HG03521 (cell line): Measurements from ENCODE around the gene CLSTN2.

ENCODE experiments used
- ATAC-seq: cut with Tn5 transposase; IDR thresholded peaks from one replicate; pipeline ENCODE4 v1.9.1; 2021; ENCODE audit warnings: mild to moderate bottlenecking, moderate library complexity; ENCODE audit not compliant: unreplicated experiment

Gene CLSTN2

DNA sequence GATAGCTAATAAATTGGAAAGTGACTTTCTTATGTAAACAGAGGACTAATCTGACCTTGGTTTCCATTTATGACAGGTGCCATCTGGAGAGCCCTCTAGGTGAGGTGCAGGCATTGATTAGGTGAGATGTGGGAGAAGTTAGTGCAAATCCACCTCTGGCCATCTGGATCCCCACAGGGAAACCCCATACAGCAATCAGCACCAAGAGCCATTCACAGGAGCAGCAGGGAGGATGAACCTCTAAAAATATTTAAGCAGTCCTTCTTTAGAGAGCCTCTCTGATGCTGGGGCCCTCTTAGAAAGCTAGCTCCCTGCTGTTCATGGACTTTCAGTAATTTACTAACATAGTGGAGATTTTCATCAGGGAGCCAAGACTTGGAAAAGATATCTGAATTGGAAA, 69.3 kb downstream of the CLSTN2 start:
- ATAC-seq: no peak

DNA sequence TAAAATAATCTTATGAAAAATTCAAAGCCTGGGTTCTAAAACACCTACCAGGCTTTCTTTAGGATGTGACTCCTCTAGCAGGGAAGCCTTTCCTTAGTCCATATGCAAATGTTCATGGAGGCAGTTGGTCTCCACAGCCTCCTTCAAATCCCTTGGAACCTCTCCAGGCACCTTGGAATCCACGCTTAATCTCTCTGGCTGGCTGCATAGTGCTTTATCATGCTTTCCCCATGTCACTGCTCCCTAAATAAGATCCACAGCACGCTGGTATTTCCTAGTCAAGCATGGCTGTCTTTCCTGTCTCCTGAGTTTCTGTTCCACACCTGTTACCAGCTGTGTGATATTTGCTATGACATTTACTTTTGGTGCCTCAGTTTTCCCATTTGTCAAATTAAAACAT, 71.3 kb downstream of the CLSTN2 start:
- no peak for ATAC-seq

DNA sequence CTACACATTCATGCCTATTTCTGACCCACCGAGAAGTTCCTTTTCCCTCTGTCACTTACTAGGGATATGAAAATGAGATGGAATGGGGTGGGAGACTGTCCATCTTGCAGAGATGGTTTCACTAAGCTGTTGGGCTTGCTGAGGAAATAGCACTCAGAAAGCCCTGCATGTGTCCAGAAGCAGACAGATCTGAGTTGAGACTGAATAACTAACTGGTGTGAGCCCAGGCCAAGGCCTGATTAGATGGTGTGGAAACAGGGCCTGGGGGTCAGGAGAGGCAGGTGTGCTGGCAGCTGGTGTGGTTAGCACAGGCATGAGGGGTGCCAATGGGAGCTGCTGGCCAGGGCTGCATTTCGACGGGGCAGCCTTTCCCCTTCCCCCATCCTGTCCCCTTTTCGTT, 72.1 kb downstream of the CLSTN2 start:
- ATAC-seq: no peak

DNA sequence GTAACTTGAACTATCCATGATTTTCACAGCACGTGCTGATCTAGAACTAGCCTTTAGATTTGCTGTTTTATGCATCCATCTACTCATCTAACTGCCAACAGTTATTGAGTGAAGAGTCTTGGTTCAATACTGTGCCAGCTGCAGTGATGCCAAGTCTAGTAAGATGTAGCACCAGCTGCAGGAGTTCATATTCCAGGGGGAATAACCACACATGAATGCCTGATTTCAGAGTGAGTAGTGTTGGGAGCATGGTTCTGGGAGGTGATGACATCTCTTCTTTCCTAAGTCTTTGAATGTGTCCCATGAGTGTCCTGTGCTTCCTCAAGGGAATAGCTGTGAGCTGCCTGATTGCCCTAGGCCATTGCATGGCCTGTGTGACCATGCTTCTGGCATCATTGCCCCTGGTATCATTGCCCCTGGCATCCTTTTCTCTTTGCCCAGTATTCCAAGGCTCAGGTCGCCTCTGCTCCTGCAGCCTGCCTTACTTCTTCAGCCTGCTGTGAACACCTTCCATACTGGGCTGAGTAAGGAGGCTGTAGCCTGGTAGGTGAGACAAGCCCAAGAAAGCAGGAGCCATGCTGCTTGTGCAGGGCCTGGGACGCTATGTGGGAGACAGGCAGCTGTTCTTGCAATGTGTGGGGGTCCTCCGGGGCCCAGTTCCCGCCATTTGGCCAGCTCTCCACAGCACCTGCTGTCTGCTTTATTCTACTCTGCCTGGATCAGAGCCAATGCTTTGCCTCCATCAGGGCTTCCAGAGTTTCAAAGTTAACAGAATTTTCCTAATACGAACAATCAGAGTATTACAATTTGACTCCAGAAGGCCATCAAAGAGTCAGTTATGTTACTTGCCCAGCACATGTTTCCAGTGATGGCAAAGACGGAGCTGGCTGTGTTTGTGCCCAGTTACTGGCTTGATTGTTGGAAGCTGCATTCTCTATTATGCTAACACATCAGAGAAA, 73.2 kb downstream of the CLSTN2 start:
- ATAC-seq: no peak

DNA sequence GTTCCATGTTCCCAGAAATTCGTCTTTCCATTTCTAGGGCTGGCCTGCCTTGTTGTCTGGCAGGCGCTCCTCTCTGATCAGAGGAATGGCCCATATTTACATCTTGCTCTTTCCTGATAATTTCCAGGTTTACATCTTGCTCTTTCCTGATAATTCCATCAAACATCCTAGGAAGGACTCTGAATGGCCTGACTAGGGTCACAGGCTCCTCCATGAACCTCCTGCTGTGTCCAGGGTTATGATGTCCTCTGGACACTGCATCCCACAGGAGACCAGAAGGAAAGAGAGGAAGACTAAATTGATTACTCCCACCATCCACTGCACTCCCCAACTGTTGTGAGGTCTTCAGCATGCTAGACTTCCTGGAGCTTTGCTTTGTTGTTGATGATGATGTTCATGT, 75.4 kb downstream of the CLSTN2 start:
- no peak for ATAC-seq

DNA sequence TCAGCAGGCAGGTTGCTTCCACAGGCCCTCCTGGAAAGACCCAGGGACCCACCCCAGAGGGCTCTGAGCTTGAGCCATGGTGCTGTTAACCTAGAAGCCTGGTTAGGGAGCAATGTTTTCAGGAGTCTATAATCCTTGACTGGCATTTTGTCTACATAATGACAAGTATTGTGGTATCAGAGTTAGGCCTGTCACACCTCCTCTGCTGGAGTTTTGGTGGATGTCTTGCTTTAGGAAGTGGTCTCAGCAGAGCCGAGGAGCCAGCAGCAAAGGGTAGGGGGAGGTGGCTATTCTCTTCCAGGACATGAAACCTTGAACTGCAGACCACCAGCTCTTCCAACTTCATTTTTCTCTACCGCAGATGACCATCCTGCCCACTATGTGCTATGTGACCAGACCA, 76.1 kb downstream of the CLSTN2 start:
- no peak for ATAC-seq

DNA sequence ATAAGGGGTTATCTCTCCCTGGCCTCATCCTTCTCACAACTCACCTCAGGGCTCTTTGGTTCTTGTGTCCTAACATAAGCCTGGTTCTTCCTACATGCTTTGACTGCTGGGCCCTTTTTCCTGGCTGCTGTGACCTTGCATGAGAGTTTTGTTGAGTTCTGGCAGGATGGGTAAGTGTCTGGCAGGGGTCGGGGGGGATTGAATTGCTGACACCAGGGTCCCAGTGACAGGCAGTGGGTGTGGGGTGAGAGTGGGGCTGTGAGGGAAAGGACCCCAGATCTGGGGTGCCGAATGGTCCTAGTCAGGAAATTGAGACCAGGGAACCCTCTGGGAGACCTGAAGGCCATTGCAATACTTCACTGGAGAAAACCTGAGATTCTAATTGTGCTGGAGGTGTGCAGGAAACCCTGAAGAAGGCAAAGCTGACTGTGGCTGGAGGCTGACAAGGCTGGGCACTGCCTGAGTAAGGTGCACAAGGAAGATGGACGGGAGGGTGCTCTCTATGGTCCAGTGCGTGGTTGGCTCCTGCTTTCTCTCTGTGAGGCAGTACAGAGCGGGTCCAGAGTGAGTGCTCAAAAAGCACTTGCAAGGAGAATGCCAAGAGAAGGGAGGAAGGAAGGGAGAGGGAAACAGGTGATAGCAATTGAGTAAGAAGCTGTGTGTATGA, 76.8 kb downstream of the CLSTN2 start:
- ATAC-seq: no peak

DNA sequence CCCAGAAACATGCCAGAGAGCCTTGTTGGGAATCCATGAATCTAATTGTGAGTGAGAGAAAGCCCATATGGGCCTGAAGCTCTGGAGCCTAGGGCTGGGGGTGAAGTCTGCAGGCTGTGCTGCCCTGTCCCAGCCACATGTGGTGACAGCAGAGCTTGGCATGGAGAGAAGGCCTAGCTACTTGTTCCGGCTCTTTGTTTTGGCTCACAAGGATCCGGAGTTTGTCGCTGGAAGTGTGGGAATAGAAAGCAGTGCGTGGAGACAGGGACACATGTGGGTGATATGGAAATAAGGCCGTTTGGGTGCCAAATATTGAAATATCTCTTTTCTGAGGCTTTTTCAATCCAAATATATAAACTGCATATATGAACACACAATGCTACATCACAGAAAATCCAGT, 78.2 kb downstream of the CLSTN2 start:
- ATAC-seq: no peak

DNA sequence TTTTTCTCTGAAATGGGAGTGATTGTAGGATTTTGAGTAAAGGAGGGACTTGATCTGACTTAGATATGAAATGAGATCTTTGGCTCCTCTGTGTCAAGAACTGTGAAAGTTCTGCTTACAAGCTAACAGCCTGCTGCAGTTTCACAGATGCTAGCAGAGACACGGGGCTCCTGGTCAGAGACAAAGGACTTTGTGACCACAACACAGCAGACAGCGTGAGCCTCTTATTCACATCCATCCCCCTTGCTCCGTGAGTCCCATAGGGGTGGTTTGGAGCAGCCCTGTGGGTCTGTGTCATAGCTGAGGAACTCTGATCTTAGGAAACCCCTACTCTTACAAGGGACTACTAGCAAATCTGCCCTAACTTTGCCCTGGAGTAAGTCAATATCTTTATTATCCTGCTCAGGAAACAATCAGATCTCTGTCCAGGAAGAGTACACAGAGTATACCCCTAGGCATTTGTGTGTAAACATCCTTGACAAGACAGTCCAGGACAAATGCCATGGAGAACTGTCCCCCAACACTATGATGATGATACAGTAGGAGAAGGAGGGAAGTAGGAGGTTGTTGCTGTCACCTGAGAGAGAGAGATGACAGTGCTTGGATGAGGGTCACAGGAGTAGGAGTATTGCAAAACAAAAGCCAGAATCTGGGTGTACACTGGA, 80.0 kb downstream of the CLSTN2 start:
- no peak for ATAC-seq

DNA sequence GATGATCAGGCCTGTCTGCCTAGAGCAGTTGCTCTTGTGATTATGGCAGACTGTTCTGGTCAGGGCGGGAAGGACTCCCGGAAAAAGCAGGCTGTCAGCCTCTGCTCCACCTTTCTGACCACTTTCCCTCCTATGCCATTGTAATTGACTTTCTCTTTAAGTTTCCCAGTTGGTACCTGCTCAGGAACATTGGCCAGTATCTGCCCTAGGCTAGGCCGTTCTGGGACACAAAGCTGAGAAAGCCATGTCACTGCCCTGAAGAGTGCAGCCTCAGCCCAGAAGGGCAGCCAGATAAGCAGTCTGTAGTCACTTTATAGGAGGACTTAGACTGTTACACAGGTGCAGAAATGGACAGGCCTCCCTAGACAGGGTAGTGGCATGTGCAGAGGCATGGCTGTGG, 80.8 kb downstream of the CLSTN2 start:
- ATAC-seq: no peak

DNA sequence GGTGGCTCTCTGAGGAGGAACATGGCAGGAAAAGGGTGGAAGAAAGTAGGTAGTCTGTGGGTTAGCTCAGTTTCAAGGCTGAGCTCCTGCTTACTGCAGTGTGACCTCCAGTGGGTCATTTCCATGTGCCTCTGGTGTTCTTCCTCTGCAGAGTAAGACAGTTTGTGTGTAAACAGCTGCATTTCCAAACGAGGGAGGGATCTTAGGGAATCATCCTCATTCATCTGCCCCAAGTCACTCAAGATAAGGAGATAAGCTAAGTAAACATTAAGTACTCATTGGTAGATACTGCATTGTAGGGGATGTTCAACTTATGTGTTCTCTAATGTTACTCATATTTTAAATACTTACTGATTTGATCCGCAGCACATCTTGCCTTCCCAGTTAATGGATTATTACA, 83.6 kb downstream of the CLSTN2 start:
- ATAC-seq: no peak

DNA sequence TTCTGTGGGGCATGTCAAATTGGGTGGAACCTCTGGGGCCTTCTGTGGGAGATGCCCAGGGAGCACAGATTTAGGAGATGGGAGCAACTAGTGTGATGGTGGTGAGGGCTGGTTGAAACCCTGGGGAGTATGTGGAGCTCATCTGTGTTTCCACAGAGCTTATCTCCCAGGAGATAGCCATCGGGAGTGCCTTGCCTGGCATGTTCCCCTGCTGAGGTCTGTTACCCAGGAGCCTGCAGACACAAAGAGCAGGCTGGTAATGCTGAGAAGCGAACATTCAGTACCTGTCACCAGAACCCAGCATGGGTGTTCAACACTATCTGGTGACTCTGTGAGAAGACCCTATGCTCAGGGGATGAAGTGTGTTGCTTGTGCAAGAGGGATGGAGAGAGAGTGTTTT, 85.0 kb downstream of the CLSTN2 start:
- ATAC-seq: no peak

DNA sequence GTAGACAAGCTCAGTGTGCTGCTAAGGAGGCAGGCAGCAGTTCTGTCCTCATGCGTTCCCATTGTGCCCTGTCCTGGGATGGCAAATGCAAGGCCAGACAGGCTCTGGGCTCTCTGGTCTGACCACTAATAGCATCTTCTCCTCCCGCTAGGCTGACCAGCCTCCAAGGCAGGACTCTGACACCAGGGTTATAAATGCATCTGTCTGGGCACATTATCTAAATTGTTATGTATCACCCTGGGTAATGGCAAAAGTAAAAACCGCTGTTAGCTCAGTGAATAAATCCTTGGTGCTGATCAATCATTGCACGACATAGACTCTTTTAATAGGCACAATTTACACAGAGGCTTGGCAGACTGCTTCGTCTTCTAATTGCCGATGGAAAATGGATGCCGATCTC, 85.6 kb downstream of the CLSTN2 start:
- no peak for ATAC-seq

DNA sequence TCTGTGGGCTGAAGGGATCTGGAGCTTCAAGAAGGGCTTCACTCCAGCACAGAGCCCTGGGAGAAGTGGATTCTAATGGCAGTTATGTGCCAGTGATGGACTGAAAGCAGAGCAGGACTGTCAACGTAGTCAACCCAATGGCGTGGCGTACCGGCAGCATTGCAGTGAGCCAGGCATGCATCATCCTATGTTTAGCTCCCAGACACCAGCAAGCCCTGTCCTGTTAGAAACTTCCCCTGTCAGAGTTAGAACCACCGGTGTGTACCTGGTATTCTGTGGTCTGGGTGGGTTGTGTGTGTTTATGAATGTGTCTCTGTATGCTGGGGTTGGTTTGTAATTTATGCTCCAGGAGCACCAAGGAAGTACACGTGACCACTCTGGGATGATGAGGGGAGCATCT, 86.3 kb downstream of the CLSTN2 start:
- no peak for ATAC-seq

DNA sequence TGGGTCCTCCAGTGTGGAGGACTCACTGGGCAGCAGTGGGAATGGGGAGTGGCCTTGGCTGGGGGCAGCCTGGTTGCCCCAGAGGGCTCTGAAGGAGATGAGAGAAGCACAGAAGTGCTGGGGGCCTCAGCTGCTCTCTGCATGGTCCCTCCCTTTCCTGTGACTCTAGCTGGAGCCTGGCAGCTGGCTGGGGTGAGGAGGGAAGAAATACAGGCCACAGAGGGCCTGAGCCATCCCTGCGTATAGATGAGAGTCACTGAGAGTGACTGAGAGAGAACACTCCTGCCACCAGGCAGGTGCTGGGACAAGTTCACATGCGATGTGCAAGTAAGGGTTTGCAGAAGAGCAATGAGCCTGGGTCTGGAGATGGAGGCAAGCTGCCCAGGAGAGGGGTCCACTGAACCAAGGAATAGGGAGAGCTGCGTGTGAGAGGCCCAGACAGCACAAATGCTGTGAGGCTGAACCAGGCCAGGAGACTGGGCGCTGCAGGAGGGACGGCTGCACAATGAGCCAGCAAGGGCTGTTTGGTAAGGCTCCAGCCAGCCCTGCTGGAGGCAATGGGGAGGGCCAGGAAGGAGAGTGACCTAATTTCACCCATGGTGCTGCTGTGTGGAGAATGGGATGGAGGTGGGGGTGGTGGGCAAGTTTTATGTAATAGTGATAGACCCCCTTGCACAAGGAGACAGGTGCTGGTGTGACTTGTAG, 87.2 kb downstream of the CLSTN2 start:
- ATAC-seq: no peak

DNA sequence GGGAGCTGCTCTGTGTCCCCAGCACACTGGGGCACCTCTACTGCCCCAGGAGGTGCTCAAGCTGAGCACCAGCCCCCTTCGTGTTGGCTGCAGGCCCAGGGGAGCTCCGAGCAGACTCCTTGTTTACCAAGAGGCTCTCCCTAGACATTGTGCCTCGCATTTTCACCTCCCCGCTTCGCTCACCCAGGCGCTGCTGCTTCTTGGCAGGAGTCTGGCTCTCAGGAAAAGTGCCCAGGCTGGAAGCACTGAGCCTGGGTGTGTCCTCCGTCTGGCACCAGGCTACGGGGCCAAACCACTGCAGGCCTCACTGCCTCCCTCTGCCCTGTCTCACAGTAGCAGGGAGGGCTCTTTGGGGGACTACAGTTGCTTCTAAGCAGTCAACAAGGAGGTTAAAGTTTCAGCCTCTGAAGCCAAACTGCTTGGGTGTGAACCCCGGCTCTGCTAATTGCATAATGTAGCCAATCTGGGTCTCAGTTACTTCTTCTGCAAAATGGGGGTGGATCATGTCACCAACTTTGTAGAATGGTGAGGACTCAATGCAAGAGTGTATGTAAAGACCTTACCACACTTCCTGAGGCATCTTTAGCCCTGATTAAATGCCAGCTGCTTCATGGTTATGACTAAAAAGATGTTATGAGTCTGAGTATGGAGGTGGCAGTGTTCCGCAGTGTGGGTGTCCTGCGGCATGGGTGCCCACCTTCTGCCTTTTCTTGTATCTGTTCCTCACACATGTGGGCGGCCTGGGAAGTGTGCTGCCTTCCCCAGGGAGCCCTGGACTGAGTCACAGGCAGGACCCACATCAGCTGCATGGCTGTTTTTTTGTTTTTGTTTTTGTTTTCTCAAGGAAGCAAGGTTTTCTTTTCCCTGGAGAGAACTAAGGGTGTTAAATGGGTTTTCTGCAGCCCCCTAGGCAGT, 88.9 kb downstream of the CLSTN2 start:
- ATAC-seq: no peak

DNA sequence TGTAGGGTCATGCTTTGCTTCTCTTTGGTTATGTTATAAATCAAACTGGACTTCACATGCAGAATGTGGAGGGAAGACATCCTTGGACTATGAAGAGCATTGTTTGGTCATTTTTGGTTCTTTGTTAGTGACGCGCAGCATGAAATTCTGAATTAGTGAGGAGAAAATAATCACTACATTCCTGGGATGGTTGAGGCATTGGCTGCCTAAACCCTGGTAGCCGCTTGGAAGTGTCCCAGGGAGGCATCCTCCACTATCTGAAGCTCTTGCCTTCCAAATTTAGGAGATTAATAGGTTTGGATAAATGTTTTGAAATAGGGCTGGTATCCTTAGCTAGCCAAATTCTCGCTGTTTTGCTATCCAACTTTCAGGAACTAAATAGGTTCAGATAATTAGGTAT, 96.2 kb downstream of the CLSTN2 start:
- no peak for ATAC-seq

DNA sequence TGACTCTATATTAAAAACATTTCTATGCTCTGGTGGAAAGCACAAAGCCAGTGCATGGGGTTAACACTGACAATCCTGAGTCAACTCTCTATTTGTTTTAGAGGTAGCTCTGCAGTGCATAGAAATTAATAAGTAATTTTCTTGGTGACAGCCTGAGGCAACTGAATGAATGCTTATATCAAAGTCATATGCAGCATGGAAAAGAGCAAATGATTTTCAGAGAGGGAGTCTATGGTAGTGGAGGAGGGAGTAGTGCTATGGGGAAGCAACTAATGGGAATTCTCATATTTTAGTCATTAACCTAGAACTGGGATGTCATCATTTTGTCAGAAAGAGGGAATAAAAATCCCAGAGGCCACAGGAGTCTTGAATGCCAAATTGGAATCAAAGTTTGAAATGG, 99.1 kb downstream of the CLSTN2 start:
- ATAC-seq: no peak

DNA sequence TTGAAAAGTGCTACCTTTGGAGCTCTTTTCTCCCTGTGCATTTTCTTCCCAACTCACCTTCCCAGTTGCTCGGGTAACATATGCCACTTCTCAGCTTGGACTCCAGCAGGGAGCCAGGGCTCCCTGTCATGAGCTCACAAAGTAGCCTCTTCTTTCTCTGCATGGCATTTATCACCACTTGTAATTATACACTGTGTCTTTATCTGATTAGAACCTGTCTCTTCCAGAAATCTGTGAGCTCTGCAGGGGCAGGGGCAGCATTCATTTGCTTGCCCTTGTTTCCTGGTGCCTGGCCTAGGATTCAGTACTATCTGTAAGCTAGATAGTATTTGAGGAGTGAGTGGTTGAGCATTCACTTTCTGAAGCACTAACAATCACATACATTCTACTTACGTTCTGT, 100.9 kb downstream of the CLSTN2 start:
- no peak for ATAC-seq

DNA sequence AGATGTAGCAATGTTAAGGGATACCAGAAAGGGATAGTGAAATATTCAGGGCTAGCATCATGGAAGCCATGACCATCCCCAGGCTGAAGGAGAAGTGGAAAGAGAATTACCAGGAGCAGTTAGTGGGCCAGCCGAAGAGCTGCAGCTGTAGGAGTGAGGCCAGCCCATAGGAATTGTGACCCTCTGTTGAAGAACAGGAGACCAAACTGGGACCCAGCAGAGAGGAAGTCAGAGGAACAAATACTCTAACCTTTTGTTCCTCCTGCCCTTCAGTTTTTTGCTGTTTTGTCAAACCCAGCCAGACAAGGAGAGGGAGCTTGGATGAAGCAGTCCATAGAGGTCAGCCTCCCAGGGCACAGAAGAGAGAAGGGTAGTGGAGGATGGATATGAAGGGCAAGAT, 115.4 kb downstream of the CLSTN2 start:
- ATAC-seq: no peak
